Renal cortical epithelial cell (primary cell): ENCODE measurements around the gene TRIO. TPM values are rescaled to one million over a fixed set of nuclear protein-coding genes. Genes with fewer than 3 reads are reported as not detected.
"Not testable (repeated sequence)": the region's sequence is repeated elsewhere in the genome, so short reads cannot be mapped to it uniquely, and the experiment has no call there.

ENCODE experiments used
- DNase-seq: peaks from one replicate; pipeline ENCODE4 v3.0.0-alpha.2; 2011; ENCODE audit warnings: low read depth
- total RNA-seq: library from RNA; depleted of rRNA; stranded (reverse); fragments of >200 nt; gene quantifications from 2 replicates; pipeline ENCODE4 v1.2.3, GENCODE V29; 2014

TRIO gene
- 205 and 408 TPM in 2 replicates for total RNA-seq

GRCh38 chr5:14142827-14143545, at the start of gene TRIO:
Gene TRIO (plus strand): TSS chr5:14143342. CDS start chr5:14143726, 384 bp downstream.
- DNase-seq = peak; percentile 75

- not testable (repeated sequence) for DNase-seq
Observed at GRCh38 chr5:14097380-14097779, 45.8 kb upstream of the TRIO start.

GRCh38 chr5:14097998-14098471, 45.1 kb upstream of the TRIO start:
- no peak for DNase-seq

GRCh38 chr5:14100281-14100680, 42.9 kb upstream of the TRIO start:
- DNase-seq = no peak

GRCh38 chr5:14101922-14102321, 41.2 kb upstream of the TRIO start:
- no peak for DNase-seq

- no peak for DNase-seq
Observed at GRCh38 chr5:14102666-14103065, 40.5 kb upstream of the TRIO start.

- DNase-seq = peak; percentile 95
Observed at GRCh38 chr5:14105718-14106410, 37.3 kb upstream of the TRIO start.

- DNase-seq = no peak
Observed at GRCh38 chr5:14107536-14107935, 35.6 kb upstream of the TRIO start.

GRCh38 chr5:14108170-14108996, 34.8 kb upstream of the TRIO start:
- peak; percentile 81 for DNase-seq

- peak; percentile 54 for DNase-seq
Observed at GRCh38 chr5:14109041-14109747, 33.9 kb upstream of the TRIO start.

GRCh38 chr5:14109771-14110170, 33.4 kb upstream of the TRIO start:
- no peak for DNase-seq

GRCh38 chr5:14110196-14110595, 32.9 kb upstream of the TRIO start:
- no peak for DNase-seq

- peak; percentile 49 for DNase-seq
Observed at GRCh38 chr5:14110680-14111079, 32.5 kb upstream of the TRIO start.

GRCh38 chr5:14112998-14113652, 30.0 kb upstream of the TRIO start:
- peak; percentile 18 for DNase-seq

GRCh38 chr5:14114615-14115251, 28.4 kb upstream of the TRIO start:
- DNase-seq = no peak

GRCh38 chr5:14115323-14115895, 27.7 kb upstream of the TRIO start:
- no peak for DNase-seq

- DNase-seq = no peak
Observed at GRCh38 chr5:14118551-14119320, 24.4 kb upstream of the TRIO start.

GRCh38 chr5:14120176-14120575, 23.0 kb upstream of the TRIO start:
- no peak for DNase-seq

GRCh38 chr5:14121552-14121951, 21.6 kb upstream of the TRIO start:
- no peak for DNase-seq
